ENCODE measurements around the gene DSCAML1.

Gene DSCAML1

DNA sequence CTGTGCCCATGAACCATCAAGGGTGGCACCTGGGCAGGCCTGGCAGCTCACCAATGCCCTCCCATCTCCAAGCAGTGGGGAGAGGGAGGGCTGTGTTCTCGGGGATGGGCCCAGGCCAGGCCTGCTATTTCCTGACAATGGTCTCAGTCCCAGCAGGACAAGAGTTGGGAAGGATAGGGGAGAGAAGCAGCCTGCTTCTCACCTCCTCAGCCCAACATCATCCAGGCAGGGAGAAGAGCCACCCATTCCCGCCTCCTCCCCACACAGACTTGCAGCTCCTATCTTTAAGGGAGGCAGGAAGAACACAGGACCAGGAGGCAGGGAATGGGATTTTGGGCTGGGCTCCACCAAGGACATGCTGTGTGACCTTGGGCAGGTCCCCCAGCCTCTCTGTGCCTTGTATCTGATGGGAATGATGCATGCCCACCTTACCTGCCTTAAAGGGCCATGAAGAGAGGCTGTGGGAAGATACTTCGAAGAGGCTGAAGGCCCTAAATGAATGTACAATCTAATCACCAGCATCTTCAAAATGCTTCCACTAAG, 108.7 kb downstream of the DSCAML1 start:
- DNase-seq (ENCODE audit: low spot score): no peak

GRCh38 chr11:117687776-117688175, 109.2 kb downstream of the DSCAML1 start:
- DNase-seq (ENCODE audit: low spot score): no peak

DNA sequence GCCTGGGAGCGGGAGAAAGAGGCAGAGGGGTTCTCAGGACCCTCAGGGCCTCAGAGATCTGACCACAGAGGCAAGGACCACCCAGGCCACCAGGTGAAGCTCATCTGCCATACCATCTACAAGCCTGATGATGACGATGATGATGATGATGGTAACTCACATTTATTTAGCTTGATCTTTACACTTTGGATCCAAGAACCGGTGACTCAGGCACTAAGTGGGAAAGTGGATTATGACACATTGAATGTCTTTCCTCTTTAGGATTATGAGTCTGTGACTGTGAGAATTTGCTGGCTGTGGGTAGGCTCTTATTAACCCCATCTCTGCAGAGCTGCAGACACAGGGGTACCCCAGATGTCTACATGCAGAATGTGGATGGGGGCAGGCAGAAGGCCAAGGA, 110.3 kb downstream of the DSCAML1 start:
- DNase-seq (ENCODE audit: low spot score): no peak

DNA sequence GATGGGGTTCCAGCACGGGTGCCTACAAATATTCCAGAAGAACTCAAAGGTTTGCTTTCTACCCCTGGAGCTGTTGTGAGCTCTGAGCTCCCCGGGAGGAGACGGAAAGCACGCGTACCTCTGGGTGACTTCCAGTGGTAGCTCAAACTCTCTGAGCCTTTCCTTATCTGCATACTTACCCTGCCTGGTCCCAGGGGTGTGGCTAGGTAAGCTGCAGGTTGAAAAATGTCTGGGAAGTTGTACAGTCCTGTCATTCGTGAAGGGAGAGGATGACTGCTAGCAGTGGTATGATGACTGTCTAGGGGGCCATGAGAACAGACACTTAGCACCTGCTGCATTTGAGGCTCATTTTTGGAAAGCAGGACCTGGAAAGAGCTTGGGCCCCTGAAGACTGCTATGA, 111.5 kb downstream of the DSCAML1 start:
- DNase-seq (ENCODE audit: low spot score): no peak

DNA sequence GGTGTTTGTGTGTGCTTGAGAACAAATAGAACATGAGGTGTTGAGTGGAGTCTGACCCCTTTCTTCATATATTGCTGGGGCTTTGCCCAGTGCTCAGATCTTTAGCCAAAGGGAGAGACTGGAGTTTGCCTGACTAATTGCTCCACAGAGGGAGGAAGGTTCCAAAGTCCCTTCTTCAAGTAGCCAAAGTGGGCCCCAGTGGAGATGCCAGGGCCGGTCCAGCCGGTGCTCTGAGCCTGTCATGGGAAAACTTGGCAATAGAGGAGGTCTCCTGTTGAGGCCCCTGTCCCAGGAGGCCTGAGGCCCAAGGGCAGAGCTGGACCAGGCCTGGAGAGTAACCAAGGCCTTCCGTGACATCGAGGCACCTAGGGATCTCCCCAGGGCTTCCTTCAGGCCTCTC, 112.3 kb downstream of the DSCAML1 start:
- DNase-seq (ENCODE audit: low spot score): no peak

DNA sequence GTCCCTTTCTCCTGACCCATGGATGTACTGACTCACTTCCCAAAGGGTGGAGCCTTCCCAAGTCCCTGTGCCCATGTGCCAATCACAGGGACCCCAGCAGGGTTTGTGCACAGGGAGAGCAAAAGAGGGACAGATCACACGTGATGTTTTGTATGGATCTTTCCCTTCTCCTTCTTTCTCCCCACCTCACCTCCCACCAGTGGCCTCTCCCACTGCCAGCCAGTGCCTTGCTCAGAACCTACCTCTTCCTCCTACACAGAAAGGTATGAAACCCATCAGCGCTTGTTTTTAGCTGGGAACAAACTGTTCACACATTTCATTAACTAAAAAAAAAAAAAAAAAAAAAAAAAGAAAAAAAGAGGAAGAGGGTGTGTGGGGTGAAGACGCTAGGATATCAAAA, 112.9 kb downstream of the DSCAML1 start:
- no peak for DNase-seq (ENCODE audit: low spot score)

DNA sequence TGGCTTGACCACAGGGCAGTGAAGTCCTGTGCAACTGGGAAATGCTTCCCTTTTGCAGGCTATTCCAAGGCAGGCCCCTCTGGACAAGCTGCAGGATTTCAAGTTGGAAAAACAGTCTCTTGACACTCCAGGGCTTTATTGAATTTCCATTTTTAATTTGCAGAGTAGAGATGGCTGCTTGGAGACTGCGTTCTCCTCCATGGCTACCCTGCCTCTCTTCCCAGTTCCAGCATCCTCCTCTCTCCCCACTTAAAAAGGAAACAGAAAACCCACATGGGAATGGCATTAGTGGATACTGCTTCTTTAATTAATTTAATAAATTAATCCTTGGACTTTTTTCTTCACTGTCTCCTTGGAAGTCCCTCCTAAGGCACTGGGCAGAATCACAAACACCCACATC, 115.6 kb downstream of the DSCAML1 start:
- no peak for DNase-seq (ENCODE audit: low spot score)

GRCh38 chr11:117679461-117679860, 117.6 kb downstream of the DSCAML1 start:
- DNase-seq (ENCODE audit: low spot score): no peak

GRCh38 chr11:117678658-117679406, 118.2 kb downstream of the DSCAML1 start:
- DNase-seq (ENCODE audit: low spot score): no peak

GRCh38 chr11:117677729-117678310, 119.2 kb downstream of the DSCAML1 start:
- no peak for DNase-seq (ENCODE audit: low spot score)

GRCh38 chr11:117676501-117676900, 120.5 kb downstream of the DSCAML1 start:
- no peak for DNase-seq (ENCODE audit: low spot score)

DNA sequence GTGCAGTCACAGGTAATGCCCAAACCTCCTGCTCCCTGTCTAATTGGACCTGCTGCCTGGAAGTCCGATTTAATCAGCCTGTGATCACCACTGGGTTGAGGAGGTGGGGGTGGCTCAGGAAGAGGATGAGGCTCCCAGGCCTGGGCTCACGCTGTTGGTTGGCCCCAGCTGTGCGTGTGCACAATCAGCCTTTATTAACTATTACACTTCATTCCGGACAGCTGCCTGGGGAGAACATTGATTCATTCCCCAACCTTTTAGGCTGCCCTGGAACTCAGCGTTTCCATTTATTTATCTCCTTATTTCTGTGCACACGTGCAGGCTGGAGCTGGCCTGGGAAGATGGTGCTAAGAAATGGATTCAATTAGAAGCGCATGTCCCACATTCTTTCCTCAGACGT, 123.4 kb downstream of the DSCAML1 start:
- DNase-seq (ENCODE audit: low spot score): no peak

DNA sequence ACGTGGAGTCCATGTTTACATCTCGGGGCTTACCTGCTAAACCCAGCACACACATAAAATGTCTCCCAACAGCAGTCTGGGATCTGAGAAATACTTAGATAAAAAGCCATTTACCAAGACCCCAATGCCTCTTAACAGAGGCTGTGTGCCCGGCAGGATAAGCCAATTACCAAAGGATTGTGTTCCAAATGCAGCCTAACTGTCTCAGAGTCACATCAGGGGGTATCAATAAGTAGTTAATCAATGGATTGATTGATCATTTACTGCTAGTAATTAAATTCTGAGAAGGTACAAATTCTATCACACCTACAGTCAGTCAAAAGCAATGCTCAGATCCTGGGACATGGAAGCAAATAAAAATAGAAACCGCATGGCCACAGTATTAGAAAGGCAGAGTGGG, 125.6 kb downstream of the DSCAML1 start:
- no peak for DNase-seq (ENCODE audit: low spot score)

GRCh38 chr11:117670924-117671323, 126.1 kb downstream of the DSCAML1 start:
- DNase-seq (ENCODE audit: low spot score): no peak

DNA sequence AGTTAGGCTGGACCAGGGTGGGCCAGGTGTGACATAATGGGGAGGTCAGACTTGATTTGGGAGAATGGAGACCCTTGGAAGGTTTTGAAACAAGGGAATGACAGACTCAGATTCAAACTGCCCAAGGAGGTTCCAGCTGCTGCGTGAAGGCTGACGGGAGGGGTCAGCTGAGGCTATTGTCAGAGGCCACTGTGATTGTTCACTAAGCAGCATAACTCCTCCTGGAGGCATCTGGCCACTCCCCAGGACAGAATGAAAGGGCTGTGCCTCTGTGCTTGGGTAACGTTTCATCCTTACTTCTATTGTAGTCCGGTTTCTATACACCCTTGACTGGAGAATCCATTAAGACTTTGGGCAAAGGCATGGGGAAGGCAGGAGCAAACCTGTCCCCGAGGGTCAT, 126.6 kb downstream of the DSCAML1 start:
- DNase-seq (ENCODE audit: low spot score): no peak

DNA sequence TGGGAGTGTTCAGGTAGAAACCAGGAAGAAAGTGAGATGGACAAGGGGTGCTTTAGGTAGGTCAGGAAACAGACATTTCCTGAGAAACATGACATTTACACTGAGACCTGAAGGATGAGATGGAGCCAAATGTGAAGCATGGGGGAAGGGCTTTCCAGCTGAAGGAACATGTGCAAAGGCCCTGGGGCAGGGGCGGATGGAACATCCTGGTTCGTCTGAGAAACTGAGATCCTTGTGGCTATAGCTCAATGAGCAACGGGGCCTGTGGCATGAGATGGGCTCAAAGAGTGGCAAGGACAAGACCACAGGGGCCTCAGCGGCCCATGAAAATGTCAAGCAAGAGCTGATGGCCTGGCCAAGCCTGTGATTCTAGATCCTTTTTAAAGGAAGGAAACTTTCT, 127.4 kb downstream of the DSCAML1 start:
- no peak for DNase-seq (ENCODE audit: low spot score)

GRCh38 chr11:117669062-117669461, 128.0 kb downstream of the DSCAML1 start:
- no peak for DNase-seq (ENCODE audit: low spot score)

- DNase-seq (ENCODE audit: low spot score): no peak
Observed at GRCh38 chr11:117668321-117668751, 128.7 kb downstream of the DSCAML1 start.

DNA sequence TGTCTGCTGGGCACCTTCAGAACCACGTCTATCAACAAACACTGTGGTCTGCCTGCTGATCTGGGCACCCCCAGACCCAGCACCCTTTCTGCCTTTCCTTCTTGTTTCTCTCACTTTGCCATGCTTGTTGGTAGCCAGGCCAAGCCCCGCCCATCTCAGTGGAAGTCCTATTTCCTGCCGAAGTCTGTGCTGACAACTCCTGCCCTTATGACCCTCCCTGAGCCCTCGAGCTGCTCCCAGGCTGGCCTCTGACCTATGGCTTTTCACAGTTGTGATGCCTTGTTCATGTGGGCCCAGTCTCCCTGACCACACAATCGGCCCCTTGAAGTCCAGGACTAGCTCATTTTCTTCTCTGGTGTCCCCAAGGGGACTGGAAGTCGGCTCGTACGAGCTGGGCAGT, 132.1 kb downstream of the DSCAML1 start:
- DNase-seq (ENCODE audit: low spot score): no peak

DNA sequence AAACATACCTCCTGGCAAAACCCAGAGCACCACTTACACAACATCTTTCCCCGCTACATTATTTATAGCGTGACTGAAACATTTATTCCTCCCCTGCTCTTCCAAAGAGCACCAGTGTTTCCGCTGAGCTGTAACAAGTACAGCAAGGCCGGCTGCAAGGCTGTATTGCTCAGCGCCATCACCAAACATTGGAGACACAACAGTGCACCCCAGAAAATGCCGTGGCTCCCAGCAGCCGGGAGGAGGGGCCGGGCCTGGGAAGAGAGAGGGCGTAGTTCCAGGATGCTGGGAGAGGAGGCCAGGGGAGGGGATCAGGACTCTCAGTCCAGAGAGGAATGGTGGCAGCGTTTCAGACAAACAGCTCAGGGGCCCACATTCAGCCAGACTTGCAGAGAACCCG, 133.2 kb downstream of the DSCAML1 start:
- DNase-seq (ENCODE audit: low spot score): no peak

- DNase-seq (ENCODE audit: low spot score): no peak
Observed at GRCh38 chr11:117663414-117663813, 133.6 kb downstream of the DSCAML1 start.

- DNase-seq (ENCODE audit: low spot score): no peak
Observed at GRCh38 chr11:117662671-117663269, 134.2 kb downstream of the DSCAML1 start.

- DNase-seq (ENCODE audit: low spot score): no peak
Observed at GRCh38 chr11:117662255-117662654, 134.8 kb downstream of the DSCAML1 start.

Measured in AG08395 (cell line).